Subcutaneous preadipocyte (primary cell): ENCODE measurements around the gene ASTN2. TPM values are rescaled to one million over a fixed set of nuclear protein-coding genes. Genes with fewer than 3 reads are reported as not detected.

Experiments used
- small RNA-seq: library from RNA; depleted of rRNA; stranded (forward); fragments of <200 nt; gene quantifications from one replicate; pipeline ENCODE3, GENCODE V24; 2012
- total RNA-seq: library from RNA; depleted of rRNA; stranded (reverse); fragments of >200 nt; gene quantifications from 2 replicates; pipeline ENCODE4 v1.2.3, GENCODE V29; 2012

Gene ASTN2
- total RNA-seq, result 5.5 TPM in 2 replicates

GRCh38 chr9:117414906-117415331 is at the start of gene ASTN2:
Gene ASTN2, minus strand, starts transcription at chr9:117415057. Its CDS starts 119 bp downstream, at chr9:117414938.

GRCh38 chr9:116687074-116687753 is 727.6 kb downstream of the ASTN2 start, which contains the start of gene TRIM32:
Gene TRIM32, plus strand, starts transcription at chr9:116687305. Its CDS starts 10,438 bp downstream, at chr9:116697743.

Small RNA genes within 50 kb of the gene (small RNA-seq; reads per million reads assigned to genes)
- gene SNORA70C, result 0.11 reads per million
